GM21515 (cell line): Measurements from ENCODE around the gene MBD3L2.
"Not testable (repeated sequence)": the region's sequence is repeated elsewhere in the genome, so short reads cannot be mapped to it uniquely, and the experiment has no call there.

ENCODE experiments used
- ATAC-seq: cut with Tn5 transposase; IDR thresholded peaks from one replicate; pipeline ENCODE4 v1.9.1; 2021; ENCODE audit not compliant: unreplicated experiment

Gene MBD3L2

DNA sequence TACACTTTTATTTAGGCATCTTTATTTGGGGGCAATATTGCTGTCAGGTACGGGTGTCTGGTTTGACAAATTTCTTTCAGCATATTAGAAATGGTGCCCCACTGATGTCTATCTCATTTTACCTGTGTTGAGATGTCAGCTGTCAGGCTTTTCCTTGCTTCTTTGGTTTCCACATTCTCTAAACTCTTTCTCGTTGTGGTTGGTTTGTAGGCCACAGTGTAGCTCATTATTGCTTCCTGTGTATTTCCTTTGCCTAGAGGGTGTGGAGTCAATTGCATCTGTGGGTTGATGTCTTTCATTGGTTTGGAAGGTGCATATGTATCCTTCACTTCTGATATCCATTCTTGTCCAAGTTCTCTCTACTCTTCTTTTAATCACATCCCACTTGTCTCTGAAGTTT is 10.9 kb downstream of the MBD3L2 start:
- not testable (repeated sequence) for ATAC-seq

- ATAC-seq, result no peak
These were observed 14.2 kb downstream of the MBD3L2 start for GRCh38 chr19:7063339-7063738.

DNA sequence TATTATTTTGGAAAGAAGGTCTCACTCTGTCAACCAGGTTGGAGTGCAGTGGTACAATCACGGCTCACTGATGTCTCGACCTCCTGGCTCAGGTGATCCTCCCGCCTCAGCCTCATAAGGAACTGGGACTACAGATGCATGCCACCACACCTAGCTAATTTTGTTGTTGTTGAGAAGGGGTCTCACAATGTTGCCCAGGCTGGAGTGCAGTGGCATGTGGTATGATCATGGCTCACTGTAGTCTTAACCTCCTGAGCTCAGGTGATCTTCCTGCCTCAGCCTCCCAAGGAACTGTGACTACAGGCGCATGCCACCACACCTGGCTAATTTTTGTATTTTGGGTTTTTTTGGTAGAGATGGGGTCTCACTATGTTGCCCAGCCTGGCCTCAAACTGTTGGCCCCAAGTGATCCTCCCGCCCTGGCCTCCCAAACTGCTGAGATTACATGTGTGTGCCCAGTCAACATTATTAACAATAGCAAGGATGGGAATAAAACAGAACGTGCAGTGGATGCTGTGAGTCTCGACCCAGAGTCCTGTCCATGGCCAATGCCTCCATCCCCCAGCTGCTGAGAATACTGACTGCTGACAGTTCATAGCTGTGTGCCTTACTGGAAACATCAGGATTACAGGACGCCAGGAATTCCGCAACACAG is 14.8 kb downstream of the MBD3L2 start:
- ATAC-seq, result no peak

GRCh38 chr19:7067122-7067521 is 18.0 kb downstream of the MBD3L2 start:
- not testable (repeated sequence) for ATAC-seq

- no peak for ATAC-seq
These were observed 18.6 kb downstream of the MBD3L2 start for GRCh38 chr19:7067716-7068115.

GRCh38 chr19:7068599-7068998 is 19.5 kb downstream of the MBD3L2 start:
- no peak for ATAC-seq

DNA sequence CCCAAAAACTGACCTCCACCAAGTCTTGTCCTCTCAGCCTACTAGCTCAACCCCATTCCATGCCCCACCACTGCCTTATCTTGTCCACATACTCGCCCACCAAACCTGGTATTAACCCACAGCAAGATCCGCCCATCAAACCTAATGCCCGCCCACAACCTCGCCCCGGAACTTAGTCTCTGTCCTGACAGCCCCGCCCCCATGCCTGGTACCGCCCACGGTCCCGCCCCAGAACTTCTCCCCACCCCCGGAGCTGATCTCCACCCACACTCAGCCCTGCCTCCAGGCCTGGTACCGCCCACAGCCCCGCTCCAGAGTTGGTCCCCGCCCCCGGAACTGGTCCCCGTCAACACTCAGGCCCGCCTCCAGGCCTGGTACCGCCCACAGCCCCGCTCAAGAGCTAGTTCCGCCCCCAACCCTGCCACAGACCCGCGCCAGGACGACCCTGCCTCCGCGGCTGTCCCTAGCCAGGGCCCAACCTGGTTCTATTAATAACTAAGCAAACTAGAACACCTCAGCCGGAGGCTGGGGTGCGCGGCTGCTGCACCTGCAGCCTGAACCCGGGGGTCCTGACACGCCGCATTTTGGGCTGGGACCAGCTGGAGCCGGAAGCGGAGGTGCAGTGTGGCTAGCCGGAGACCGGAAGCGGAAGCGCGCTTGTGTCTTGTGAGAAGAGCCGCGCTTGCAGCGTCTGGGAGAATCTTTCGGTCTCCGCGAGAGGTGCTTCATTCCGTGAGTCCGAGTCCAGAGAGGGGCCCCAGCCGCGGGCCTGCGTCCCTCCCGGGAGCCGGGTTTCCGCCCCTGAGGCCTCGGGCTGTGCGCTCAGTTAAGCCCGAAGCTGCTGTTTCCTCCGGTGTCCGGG is 20.2 kb downstream of the MBD3L2 start, which contains the start of gene ZNF557:
Gene ZNF557 (plus strand): TSS at position 662 of the 862 bp plus-strand sequence. CDS start 5,372 bp downstream, outside the sequence.
- peak; percentile 90 for ATAC-seq

GRCh38 chr19:7069904-7070226 is 20.7 kb downstream of the MBD3L2 start:
- no peak for ATAC-seq

DNA sequence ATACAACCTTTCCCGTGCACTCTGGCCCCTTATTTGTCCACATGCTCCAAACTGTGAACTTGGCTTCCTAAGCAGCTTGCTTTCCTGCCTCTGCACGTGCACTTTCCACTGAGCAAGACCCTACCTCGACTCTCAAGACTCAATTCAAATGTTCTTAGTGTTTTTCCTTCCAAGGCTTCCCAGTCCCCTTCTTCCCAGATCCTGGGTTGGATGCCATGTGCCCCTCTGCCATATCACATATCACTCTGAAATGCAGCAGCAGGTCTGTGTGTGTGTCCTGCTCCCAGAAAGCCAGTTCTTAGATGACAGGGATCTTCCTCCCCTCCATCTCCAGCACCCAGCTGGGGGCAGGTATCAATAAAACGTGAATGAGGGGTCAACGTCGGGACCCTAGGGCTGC is 23.4 kb downstream of the MBD3L2 start:
- ATAC-seq, result no peak

GRCh38 chr19:7074705-7075282 is 25.7 kb downstream of the MBD3L2 start:
- no peak for ATAC-seq

DNA sequence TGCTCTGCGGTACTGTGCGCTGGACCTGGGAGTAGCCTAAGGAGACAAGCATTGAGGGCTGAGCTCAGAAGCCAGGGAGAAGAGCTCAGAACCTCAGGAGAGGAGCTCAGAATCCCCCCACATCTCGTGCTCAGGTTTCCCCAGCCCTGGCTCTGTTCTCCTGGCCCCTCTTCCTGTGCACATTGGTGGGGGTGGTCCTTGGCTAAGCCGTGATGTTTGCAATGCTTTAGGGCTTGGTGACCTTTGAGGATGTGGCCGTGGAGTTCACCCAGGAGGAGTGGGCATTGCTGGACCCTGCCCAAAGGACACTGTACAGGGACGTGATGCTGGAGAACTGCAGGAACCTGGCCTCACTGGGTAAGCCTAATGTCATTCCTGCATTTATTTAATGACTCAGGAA is 27.0 kb downstream of the MBD3L2 start:
- ATAC-seq, result no peak

DNA sequence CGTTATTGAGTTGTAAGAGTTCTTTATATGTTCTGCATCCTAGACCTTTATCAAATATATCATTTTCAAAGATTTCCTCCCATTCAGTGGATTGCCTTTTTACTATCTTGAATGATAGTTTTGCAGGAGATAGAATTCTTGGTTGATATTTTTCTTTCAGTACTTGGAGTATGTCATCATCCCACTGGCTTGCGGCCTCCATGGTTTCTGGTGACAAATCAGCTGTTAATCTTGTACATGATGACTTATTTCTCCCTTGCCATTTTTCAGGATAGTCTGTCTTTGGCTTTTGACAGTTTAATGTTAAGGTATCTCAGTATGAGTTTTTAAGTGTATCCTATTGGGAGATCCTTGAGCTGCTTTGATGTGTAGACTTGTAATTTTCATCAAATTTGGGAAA is 28.9 kb downstream of the MBD3L2 start:
- ATAC-seq, result no peak

DNA sequence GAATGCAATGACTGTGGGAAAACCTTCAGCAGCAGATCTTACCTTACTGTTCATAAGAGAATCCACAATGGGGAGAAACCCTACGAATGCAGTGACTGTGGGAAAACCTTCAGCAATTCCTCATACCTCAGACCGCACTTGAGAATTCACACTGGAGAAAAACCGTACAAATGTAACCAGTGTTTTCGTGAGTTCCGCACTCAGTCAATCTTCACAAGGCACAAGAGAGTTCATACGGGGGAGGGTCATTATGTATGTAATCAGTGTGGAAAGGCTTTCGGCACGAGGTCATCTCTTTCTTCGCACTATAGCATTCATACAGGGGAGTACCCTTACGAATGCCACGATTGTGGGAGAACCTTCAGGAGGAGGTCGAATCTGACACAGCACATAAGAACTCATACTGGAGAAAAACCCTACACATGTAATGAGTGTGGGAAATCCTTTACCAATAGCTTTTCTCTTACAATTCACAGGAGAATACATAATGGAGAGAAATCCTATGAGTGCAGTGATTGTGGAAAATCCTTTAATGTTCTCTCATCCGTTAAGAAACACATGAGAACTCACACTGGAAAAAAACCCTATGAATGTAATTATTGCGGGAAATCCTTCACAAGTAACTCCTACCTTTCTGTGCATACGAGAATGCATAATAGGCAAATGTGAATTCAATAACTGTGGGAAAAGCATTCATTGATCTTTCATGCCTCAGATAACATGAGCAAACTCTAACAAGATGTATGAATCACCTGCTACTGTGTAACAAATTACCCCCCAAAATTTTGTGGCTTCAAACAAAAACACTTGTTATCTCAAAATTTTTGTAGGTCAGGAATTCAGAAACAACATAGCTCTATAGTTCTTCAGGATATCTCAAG is 34.2 kb downstream of the MBD3L2 start:
- ATAC-seq, result no peak

DNA sequence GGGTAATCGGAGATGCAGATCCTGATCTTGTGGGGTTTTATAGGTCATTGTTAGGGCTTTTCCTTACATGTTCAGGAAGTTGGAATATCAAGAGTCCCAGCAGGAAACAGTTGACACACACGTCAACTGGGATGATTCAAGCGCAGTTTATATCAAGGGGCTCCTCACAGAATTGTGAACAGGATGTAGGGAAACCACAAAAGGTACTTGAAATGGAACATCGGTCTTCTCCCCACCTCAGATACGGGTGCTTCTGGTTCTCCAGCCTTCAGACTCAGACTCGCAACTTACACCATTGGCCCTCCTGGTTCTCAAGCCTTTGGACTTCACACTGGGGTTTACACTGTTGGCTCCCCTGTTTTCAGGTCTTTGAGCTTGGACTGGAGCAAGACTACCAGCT is 39.9 kb downstream of the MBD3L2 start:
- no peak for ATAC-seq

GRCh38 chr19:7098096-7098495 is 49.0 kb downstream of the MBD3L2 start:
- no peak for ATAC-seq

GRCh38 chr19:7098701-7099596 is 49.8 kb downstream of the MBD3L2 start:
- ATAC-seq, result peak; percentile 84

DNA sequence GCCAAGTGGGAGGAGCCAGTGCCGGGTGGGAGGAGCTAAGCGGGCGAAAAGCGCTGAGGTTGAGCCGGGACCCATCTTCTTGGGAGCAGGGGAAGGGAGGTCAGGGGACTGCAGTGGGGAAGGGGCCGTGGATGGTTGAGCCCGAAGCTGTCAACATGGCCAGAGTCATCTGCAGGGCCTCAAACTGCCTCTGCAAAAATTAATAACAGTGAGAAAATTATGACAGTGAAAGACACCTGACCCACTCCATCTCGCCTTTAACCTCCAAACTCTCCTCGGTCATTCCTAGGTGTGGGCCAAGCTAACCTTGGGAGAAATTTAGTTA is 50.4 kb downstream of the MBD3L2 start:
- ATAC-seq, result no peak
